GM18873 (cell line): Measurements from ENCODE around the gene ABHD11.
"Not testable (repeated sequence)": the region's sequence is repeated elsewhere in the genome, so short reads cannot be mapped to it uniquely, and the experiment has no call there.

ENCODE experiments used
- ATAC-seq: cut with Tn5 transposase; IDR thresholded peaks from one replicate; pipeline ENCODE4 v1.9.1; 2021; ENCODE audit warnings: mild to moderate bottlenecking, moderate library complexity, moderate number of reproducible peaks; ENCODE audit not compliant: unreplicated experiment, low FRiP score

ABHD11 gene

DNA sequence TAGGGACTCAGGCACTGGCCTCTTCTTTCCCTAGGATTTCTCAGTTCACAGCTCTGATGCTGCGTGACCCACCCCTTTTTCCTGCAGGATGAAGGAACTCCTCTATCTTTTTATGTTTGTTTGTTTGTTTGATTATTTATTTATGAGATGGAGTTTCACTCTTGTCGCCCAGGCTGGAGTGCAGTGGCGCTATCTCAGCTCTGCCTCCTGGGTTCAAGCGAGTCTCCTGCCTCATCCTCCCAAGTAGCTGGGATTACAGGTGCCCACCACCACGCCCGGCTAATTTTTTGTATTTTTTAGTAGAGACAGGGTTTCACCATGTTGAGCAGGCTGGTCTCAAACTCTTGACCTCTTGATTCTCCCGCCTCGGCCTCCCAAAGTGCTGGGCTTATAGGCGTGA is 18.2 kb downstream of the ABHD11 start:
- not testable (repeated sequence) for ATAC-seq

DNA sequence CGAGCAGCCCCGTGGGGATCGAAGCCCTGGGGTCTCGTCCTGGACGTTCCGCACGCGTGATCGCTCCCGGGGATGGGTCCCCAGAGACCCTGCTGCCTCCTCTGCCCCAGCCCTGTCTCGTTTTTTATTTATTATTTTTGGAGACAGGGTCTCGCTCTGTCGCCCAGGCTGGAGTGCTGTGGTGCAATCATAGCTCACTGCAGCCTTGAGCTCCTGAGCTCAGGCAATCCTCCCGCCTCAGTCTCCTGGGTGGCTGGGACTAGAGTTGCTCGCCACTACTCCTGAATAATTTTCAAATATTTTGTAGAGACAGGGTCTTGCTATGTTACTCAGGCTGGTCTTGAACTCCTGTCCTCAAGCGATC is 18.8 kb downstream of the ABHD11 start:
- ATAC-seq = no peak

DNA sequence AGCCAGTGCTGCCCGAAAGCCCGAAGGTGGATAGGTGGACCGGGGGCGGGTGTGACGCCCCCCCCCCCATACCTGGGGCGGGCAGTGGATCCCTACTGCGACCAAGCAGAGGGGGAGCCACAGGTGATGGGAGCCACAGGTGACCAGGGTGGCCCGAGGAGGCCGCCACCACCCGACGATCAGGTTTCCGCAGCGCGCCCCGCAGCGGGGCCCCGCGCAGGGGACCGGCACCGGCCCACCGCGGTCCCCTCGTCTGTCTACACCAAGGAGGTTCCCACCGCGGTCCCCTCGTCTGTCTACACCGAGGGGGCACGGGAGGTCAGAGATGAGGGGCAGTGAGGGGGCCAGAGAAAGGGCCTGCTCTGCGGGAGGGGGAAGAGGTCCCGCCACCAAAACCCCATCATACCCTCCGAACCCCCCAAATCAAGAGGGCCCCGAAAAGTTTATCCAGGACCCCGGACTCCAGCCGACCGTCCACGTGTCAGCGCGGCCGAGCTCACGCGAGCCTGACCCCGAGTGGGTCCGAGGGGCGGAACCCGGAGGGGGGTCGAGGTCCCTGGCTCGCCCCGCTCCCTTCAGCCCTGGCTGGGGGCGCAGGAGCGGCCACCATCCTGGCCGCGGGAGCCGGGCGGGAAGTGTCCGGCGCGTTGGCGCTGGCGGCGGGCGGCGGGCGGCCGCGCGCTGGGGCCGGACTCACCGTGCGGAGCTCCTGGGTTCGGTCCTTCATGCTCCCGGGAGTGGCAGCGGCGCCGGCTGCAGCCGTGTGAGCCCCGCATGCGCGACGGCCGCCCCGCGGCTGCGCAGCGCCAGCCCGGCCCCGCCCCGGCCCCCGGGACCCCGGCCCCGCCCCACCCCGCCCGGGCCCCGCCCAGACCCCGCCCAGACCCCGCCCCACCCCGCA is 19.4 kb downstream of the ABHD11 start, which contains the start of gene STX1A:
STX1A (minus strand) TSS at position 765 of the 901 bp plus-strand sequence; CDS start at position 727, 38 bp downstream.
- ATAC-seq = no peak

DNA sequence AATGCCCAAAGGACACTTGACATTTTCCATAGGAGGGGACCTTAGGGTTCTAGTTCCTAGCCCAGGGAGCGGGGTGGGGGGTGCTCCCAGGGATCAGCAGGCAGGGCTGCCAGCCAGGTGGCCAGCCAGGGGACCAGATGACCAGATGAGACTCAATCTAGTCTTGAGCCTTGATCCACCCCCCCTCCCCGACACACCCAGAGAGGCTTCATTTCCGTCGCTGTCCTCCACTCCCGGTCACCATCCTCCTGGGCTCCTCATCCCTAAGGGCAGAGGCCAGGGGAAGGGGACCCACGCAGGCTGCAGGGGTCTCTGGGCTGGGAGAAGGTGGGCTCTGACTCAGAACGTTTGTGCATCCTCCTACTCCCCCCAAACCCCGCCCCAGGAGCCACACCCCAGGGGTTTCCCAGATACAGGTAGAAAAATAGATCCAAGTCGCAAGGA is 20.1 kb downstream of the ABHD11 start:
- no peak for ATAC-seq

DNA sequence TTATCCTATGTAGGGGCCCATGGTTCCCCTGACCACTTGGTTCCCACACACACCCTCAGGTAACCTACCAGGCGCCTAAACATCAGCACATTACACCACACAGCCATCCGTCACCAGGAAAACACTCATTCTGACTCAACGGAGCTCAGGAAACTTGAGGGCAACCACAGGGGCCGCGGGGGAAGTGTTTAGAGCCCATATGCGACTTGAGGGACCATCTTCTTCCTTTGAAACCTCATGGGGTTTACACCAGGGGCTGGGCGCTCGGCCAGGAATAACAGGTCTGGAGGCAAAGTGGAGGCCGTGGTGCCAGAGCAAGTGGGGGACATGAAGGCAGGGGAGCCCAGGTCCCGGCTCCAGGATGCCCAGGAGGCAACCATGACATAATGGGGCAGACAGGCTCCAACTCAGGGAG is 20.6 kb downstream of the ABHD11 start:
- ATAC-seq = no peak

DNA sequence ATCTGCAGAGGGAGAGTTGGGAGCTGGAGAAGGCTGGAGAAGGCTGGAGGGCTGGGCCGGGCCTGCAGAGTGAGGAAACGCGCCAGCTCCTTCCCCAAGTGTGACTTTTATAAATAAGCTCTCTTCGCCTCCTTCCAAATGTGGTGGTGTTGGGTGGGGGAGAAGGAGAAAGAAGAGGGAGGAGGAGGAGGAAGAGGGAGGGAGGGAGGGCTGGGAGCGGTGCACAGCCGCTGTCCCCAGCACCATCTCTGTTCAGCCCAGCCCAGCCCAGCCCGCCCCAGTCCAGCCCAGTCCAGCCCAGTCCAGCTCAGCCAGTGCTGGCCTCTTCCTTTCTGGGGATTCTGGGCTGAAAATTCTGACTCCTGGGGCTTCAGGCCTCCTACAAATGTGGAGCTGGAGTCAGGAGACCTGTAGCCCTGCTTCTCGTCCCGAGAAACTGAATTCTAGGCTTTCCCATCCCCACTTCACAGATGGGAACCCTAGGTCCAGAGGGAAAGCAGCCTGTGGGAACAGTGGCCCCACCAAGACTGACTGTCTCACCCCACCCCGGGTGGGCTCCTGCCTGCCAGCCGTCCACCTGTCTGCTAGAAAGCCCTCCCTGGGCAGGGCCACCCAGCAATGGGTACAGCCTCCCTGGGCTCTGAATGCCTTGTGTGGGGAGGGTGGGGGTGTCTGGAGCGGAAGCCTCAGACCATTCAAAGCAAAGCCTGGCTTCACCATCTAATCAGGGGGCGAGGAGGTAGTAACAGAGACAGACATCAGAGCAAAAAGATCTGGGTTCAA is 21.4 kb downstream of the ABHD11 start:
- no peak for ATAC-seq

DNA sequence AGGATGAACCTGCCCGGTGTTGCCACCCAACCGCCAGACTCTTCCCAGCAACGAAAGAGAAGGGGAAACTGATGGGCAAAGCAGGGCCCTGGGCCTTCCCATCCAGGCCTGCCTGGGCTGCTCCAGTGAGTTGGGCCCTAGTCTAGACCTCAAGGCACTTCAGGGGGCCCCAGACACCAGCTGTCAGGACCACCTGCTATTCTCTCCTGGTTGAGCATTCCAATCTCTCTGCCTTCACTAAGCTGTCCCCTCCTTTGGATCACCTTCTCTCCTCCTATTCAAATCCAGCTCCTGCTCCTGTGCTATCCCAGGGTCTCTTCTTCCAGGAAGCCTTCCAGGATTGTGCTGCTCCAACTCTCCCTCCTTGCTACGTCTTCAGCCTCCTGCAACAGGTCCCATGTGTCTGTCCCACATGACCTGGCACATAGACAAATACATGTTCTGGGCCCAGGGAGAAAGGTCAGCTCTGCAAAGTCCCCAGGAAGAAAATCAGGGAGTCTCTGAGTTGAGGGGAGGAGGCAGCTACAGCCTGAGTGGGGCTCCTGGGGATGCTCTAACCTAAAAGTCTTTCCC is 22.2 kb downstream of the ABHD11 start:
- ATAC-seq = no peak

DNA sequence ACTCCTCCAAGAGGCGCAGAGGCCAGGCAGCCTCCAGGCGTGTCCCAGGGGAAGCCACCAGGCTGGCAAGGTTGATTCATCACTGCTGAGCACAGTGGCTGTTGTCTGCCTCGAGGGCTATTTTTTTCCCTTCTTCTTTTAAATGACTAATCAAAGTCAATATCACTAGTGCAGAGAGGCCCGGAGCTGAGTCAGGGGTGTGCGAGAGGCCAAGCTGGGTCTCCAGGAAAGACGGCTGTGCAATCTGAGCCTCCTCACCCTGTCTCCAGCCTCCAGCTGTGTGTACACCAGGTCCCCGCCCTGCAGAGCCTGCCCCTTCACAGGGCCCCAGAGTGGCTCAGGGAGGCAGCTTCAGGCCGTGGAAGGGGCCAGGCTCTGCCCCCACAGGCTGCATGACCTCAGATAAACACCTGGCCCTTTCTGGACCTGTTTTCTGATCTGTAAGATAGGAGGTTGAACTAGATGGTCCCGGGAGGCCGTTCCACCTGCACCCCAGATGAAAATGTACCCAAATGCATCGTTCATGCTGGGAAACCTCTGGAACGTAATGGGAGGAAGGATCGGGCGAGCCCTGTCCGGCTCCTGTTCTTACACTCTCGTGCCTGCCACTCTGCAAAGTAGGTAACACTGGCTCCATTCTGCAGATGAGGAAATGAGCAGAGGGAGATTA is 22.8 kb downstream of the ABHD11 start:
- no peak for ATAC-seq

DNA sequence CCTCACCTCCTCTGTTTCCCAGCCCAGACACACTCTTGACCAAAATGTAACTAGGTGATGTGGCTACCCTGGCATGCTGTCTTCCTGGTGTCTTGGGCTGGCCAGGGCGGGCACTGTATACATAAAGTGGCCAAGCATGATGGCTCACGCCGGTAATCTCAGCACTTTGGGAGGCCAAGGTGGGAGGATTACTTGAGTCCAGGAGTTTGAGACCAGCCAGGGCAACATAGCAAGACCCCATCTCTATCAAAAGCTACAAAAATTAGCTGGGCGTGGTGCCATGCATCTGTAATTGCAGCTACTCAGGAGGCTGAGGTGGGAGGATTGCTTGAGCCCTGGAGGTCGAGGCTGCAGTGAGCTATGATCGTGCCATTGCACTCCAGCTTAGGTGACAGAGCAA is 25.3 kb downstream of the ABHD11 start:
- ATAC-seq = not testable (repeated sequence)

DNA sequence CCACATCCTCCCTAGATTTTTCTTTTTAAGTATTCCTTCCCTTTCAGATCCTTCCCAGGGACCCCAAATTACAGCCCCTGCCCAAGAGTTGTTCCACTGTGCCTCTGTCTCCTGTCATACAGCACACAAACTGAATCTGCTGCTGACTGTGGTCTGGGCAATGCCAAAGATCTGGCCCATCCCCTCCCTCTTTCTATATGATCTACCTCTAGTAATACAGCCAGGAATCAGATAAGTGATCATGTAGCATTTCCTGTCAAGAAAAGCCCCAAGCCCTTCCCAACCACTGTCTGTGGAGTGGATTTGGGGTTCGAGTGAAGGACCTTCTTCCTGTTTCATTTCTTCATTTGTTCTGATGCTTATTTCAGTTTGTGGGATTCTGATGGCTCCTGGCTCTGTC is 25.8 kb downstream of the ABHD11 start:
- no peak for ATAC-seq

DNA sequence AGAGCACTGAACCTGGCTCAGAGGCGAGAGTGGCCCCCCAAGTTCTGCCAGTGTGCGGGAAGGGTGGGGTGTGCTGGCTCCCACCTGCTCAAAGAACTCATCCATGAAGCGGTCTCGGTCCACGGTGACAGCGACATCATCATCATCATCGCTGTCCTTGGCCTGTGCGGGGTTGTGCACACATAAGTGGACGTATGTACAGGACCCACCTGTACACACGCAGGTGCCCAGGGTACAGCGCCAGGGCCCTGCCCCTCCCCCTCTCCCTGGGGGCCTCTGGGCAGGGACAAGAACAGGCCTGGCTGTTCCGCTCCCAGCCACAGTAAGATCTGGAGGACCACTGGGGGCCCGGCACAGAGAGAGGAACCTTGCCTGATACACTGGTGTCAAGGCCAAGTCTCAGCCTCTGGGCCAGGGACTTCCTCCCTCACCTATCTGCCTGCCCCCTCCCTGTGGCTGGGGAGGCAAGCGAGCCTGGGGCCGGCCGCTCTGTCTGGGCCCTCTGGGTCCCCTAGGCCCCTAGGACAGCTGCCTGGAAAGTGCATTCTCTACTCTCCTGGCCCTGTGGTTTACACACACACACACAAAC is 29.5 kb downstream of the ABHD11 start:
- ATAC-seq = no peak

DNA sequence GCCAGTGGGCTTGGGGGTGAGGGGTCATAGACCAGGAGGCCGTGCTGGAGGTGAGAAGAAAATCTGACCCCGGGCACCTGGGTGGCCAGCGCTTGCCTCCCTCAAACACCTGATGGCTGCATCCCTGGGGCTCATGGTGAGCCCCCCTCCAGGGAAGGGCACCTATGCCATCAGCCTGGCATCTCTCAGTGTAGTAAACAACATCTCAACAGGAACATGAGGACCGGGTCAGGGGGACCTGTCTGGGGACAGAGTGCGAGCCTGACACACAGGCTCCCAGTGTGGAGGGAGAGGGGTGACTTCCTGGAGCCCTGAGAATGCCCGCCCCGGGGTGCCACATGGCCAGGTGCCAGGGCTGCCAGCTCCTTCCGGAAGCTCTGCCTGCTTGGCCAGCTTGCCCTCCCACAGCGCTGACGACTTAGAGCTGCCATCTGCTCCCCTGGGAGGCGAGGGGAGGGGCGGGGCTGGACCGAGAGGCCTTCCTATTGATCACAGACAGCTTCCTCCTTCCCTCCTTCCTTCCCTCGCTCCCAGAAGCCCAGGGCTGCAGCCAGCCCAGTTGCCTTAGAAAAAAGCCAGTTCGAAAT is 31.5 kb downstream of the ABHD11 start:
- ATAC-seq = no peak

DNA sequence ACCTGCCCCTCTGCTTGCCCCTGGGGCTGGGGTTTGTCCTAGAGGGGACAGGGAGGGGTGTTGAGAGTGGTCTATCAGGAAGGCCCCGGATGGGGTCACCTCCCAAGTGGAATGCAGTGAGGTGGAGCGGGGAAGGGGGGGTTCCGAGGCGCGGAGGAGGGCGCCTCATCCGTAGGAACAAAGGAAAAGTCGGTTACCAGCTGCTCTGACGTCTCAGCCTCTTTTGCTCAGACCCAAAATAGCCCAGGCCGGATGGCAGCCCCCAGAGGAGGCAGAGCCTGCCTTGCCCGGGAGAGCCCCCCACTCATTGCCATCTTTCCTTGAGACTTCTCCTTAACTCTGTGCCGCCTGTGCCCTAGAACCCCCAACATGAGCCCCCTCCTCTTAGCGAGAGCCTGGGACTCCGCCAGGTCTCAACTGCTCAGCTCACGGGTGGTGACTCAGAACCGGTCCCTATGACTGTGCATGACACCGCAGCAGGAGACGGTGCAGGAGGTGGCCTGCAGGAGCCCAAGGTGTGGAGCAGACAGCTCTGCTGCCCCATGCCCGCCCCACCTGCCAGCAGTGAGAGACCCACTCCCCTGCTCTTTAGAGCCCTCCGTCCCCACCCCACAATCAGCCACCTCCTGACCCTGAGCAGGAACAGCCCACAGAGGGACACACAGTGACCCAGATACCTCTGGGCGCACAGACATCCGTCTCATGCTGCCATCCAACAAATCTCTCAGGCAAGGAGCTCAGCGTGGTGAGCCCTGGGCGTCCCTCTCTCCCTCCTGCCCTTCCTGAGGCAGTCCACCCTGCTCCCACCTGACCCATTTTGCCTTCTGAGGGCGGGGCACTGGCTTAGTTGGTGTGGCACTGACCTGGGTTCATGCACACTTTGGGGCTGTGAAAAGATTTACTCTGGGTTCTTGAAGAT is 32.2 kb downstream of the ABHD11 start:
- no peak for ATAC-seq

DNA sequence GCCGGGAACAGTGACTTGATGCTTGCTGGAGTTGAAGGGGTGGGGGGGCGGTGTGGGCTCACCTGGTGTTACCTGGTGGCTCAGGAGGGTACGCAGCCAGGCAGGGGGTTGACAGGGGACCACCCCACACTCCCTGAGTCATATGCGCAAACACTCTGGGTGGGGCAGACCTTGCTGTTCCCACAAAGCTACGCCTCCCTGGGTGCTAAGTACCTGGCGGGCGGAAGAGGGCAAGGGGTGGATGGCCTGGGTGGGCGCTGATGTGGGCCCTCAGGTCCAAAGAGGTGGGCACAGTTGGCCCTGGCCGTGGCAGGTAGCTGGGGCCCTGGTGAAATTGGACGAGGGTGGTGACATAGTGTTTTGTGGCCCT is 33.1 kb downstream of the ABHD11 start:
- ATAC-seq = no peak

DNA sequence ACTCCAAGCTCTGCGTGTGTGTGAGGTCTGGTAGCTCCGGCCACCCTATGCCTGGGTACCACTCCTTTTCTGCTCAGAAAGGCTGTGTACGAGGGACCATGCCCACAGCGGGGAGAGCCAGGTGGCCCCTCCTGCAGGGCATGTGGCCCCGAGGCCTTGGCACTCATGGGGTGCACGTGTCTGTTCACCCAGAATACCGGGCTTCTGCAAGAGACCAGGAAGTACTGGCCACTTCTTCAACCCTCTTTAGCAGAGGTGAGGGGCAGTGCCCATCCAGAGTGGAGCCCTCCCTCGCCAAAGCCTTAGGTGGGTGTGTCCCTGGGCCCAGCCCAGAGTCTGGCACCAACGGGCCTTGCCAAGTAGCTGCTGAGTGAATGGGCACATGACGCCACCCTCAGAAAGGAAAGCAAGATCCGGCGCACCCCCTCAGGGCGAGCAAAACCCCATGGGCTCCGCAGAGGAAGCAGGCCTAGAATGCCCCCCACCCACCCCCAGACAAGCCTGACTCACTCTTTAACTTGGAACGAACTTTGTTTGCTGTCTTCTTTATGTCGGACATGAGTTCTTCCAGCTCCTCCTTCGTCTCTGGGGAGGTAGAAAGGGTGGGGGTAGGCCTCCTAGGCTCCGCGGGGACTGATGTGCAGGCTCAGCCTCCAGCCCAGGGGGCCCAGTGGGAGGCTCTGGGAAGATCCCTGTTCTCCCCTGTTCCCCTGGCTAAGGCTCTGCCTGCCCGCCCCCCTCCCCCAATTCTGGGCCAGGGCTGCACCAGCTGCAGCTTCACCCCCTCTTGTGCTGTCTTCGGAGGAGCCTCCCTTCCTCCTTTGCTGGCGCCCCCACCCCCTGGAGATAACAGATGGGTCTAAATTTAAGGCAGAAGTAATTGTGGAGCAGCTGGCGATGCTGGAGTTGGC is 33.7 kb downstream of the ABHD11 start:
- no peak for ATAC-seq

DNA sequence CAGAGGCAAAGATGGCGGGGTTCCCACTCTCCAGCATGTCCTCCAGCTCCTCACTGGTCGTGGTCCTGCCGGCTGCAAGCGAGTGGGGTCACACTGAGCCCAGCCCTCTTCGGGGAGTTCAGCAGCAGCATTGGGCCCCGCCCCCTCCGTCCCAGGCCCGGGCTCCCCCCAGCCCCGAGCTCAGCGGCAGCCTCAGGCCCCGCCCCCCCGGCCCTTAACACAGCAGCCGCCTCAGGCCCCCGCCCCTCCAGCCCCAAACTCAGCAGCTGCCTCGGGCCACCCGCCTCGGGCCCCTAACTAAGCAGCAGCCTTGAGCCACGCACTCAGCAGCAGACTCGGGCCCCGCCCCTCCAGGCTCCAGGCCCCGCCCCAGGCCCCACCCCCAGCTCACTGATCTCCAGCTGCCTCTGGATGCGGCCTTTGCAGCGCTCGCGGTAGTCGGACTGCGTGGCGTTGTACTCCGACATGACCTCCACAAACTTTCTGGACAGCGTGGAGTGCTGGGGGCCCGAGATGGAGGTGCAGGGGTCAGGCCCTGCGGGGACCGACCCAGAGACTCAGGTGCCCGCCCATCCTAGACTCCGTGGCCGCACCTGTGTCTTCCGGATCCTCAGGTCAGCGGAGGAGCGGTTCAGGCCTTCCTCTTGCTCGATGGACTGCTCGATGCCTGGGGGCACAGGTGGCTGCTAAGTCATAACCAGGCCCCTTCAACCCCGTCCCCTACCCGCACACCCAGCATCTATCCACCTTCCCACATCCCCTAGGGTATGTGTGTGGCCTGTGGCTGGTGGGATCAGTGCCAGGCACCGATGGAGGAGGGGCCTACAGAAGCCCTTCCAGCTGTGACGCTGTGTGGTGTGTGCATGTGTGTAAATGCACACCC is 34.6 kb downstream of the ABHD11 start:
- no peak for ATAC-seq

DNA sequence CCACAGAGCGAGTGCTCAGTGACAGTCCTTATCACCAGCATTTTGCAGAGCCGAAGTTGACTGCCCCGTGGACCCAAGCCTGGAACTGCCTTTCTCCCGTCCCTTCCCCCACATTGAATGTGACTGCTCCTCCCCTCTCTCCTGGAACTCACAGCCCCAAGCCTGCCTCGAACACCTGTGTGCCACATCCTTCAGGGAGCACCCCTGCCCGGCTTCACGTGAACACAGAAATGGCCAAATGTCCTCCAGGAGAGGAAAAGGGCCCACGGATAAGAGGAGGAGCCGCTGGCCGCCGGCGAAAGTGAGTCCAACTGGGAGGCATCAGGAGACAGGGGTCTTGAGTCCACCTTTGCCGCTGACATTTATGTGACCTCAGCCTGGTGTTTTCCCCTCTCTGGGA is 35.4 kb downstream of the ABHD11 start:
- no peak for ATAC-seq
